HepG2 (cell line): ENCODE data around the gene STMND1. TPM values are rescaled to one million over a fixed set of nuclear protein-coding genes. Genes with fewer than 3 reads are reported as not detected.

ENCODE experiments used
- BRD4 ChIP-seq: sonication (generic); formaldehyde crosslinking; IDR thresholded peaks from 2 replicates; pipeline ENCODE4 v1.4.0; 2020; ENCODE audit warnings: missing genetic modification reagents
- ERF ChIP-seq: IDR thresholded peaks from 2 replicates; pipeline ENCODE4 v1.6.1; 2018; ENCODE audit warnings: missing biosample characterization, missing genetic modification reagents
- FOXA3 ChIP-seq: IDR thresholded peaks from 2 replicates; pipeline ENCODE4 v1.6.1; 2016; ENCODE audit warnings: missing genetic modification reagents, missing compliant biosample characterization
- FOXP1 ChIP-seq, 2 experiments: fragments of 450-650 bp in 1 of 2; IDR thresholded peaks; 2 replicates each; pipeline ENCODE4 v1.6.1; 2017 to 2018; ENCODE audit warnings: antibody characterized with exemption in 1 of 2
- HHEX ChIP-seq: IDR thresholded peaks from 2 replicates; pipeline ENCODE4 v1.6.1; 2016; ENCODE audit warnings: control low read depth
- HNRNPH1 ChIP-seq: fragments of 200-400 bp; formaldehyde crosslinking; optimal IDR thresholded peaks from 2 replicates; pipeline ENCODE3; 2017; ENCODE audit warnings: mild to moderate bottlenecking, low read depth, low read length
- MIXL1 ChIP-seq: IDR thresholded peaks from 2 replicates; pipeline ENCODE4 v1.6.1; 2016
- MXI1 ChIP-seq: IDR thresholded peaks from 3 replicates; pipeline ENCODE4 v1.6.1; 2012; ENCODE audit warnings: low read depth, low read length, inconsistent platforms, borderline replicate concordance
- NCOA1 ChIP-seq: sonication (generic); formaldehyde crosslinking; IDR thresholded peaks from 2 replicates; pipeline ENCODE4 v1.9.0; 2021; ENCODE audit warnings: missing genetic modification reagents
- SOX13 ChIP-seq, 3 experiments: fragments of 450-650 bp in 1 of 3; sonication (generic) in 1 of 3; formaldehyde crosslinking in 1 of 3; IDR thresholded peaks in 2 of 3; conservative IDR thresholded peaks in 1 of 3; 2 replicates each; pipeline versions ENCODE4 v1.5.0 to v1.6.1; 2016 to 2020; ENCODE audit warnings: antibody characterized with exemption in 1 of 3, mild to moderate bottlenecking in 1 of 3, missing compliant biosample characterization in 1 of 3, missing genetic modification reagents in 1 of 3, moderate library complexity in 1 of 3
- TCF7L2 ChIP-seq: IDR thresholded peaks from 2 replicates; pipeline ENCODE4 v1.6.1; 2011; ENCODE audit warnings: mild to moderate bottlenecking, low read depth, low read length, moderate library complexity
- TGIF2 ChIP-seq: IDR thresholded peaks from 2 replicates; pipeline ENCODE4 v1.6.1; 2016; ENCODE audit warnings: control low read depth, missing compliant biosample characterization
- THAP11 ChIP-seq: IDR thresholded peaks from 2 replicates; pipeline ENCODE4 v1.6.1; 2016; ENCODE audit warnings: missing biosample characterization, missing genetic modification reagents
- THYN1 ChIP-seq: sonication (generic); formaldehyde crosslinking; IDR thresholded peaks from 2 replicates; pipeline ENCODE4 v1.8.1; 2023; ENCODE audit warnings: low read depth, mild to moderate bottlenecking, moderate library complexity, missing genetic modification reagents, borderline replicate concordance
- ZGPAT ChIP-seq: IDR thresholded peaks from 2 replicates; pipeline ENCODE4 v1.6.1; 2016; ENCODE audit warnings: mild to moderate bottlenecking
- ZNF10 ChIP-seq: sonication (generic); formaldehyde crosslinking; IDR thresholded peaks from 2 replicates; pipeline ENCODE4 v1.4.0; 2020; ENCODE audit warnings: mild to moderate bottlenecking, low read depth, missing genetic modification reagents, borderline replicate concordance
- ZNF432 ChIP-seq: sonication (generic); formaldehyde crosslinking; IDR thresholded peaks from 2 replicates; pipeline ENCODE4 v1.5.0; 2020; ENCODE audit warnings: missing genetic modification reagents, mild to moderate bottlenecking, borderline replicate concordance
- ZNF615 ChIP-seq: sonication (generic); formaldehyde crosslinking; IDR thresholded peaks from 2 replicates; pipeline ENCODE4 v1.5.0; 2020; ENCODE audit warnings: mild to moderate bottlenecking, missing genetic modification reagents, borderline replicate concordance
- ZSCAN20 ChIP-seq: sonication (generic); formaldehyde crosslinking; IDR thresholded peaks from 2 replicates; pipeline ENCODE4 v1.4.0; 2020; ENCODE audit warnings: missing genetic modification reagents, mild to moderate bottlenecking, borderline replicate concordance
- polyA plus RNA-seq, 8 experiments: library from polyadenylated mRNA; depleted of rRNA in 3 of 8; stranded (reverse) in 7 of 8; unstranded in 1 of 8; fragments of >200 nt; fragmentation: Illumina TruSeq in 4 of 8; extraction: Trizol in 4 of 8; gene quantifications; 2 replicates each; pipeline versions ENCODE4 v1.2.1 to v1.2.3, GENCODE V29; 2011 to 2016; ENCODE audit warnings: low read depth in 4 of 8, missing spikeins in 1 of 8, mixed read lengths in 1 of 8; ENCODE audit not compliant: insufficient read depth in 1 of 8
- total RNA-seq, 5 experiments: library from RNA; depleted of rRNA; stranded (reverse); fragments of >200 nt; fragmentation: Illumina TruSeq; extraction: Trizol; gene quantifications; 2 replicates each; pipeline ENCODE4 v1.2.3, GENCODE V29; 2016; ENCODE audit warnings: low read depth in 1 of 5
- TF ChIP-seq, protein P1 (sequence below): sonication (generic); formaldehyde crosslinking; IDR thresholded peaks from 2 replicates; pipeline ENCODE4 v1.4.0; 2020; ENCODE audit warnings: missing genetic modification reagents
- TF ChIP-seq, protein P2 (sequence below): sonication (generic); formaldehyde crosslinking; IDR thresholded peaks from 2 replicates; pipeline ENCODE4 v1.9.0; 2021; ENCODE audit warnings: mild to moderate bottlenecking, missing genetic modification reagents

Gene STMND1
- total and polyA plus RNA-seq, 2 of the 13 experiments (the other 11 are each of a cell fraction or from before 2014, with no cell fraction given): not detected

GRCh38 chr6:17096652-17097051 is 5.2 kb upstream of the STMND1 start (continued):
- TF ChIP-seq SOX13 (IDR thresholded peaks at IDR 0.05) (no peak), SOX13 (CRISPR knock-in tag; conservative IDR thresholded peaks at IDR 0.05 in 1 of 2, IDR thresholded peaks at IDR 0.05 in 1 of 2) (peak in 1 of 2 experiments; percentile 87; a peak in 2 of 4 replicates), THYN1 (CRISPR knock-in tag) (no peak), TCF7L2 (no peak), TGIF2 (CRISPR knock-in tag) (peak; percentile 63; the same call in 1 of the 2 replicates), ZNF10 (CRISPR knock-in tag) (no peak), ZGPAT (CRISPR knock-in tag) (0 out of 2 replicates have a peak, but pooled peaks have one; percentile 18), THAP11 (CRISPR knock-in tag) (peak; percentile 27; the same call in 1 of the 2 replicates), ZNF432 (CRISPR knock-in tag) (no peak), BRD4 (no peak), HNRNPH1 (no peak), MIXL1 (CRISPR knock-in tag) (0 out of 2 replicates have a peak, but pooled peaks have one; percentile 17), MXI1 (no peak), FOXA3 (CRISPR knock-in tag) (peak; percentile 83), HHEX (CRISPR knock-in tag) (peak; percentile 35; the same call in 1 of the 2 replicates), ZSCAN20 (CRISPR knock-in tag) (no peak), FOXP1 (IDR thresholded peaks at IDR 0.05) (no peak), FOXP1 (CRISPR knock-in tag; IDR thresholded peaks at IDR 0.05) (peak; percentile 87), ERF (CRISPR knock-in tag) (no peak), ZNF615 (CRISPR knock-in tag) (no peak), NCOA1 (CRISPR knock-in tag) (no peak)
- TF ChIP-seq, protein P1, sequence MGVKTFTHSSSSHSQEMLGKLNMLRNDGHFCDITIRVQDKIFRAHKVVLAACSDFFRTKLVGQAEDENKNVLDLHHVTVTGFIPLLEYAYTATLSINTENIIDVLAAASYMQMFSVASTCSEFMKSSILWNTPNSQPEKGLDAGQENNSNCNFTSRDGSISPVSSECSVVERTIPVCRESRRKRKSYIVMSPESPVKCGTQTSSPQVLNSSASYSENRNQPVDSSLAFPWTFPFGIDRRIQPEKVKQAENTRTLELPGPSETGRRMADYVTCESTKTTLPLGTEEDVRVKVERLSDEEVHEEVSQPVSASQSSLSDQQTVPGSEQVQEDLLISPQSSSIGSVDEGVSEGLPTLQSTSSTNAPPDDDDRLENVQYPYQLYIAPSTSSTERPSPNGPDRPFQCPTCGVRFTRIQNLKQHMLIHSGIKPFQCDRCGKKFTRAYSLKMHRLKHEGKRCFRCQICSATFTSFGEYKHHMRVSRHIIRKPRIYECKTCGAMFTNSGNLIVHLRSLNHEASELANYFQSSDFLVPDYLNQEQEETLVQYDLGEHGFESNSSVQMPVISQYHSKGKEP (CRISPR knock-in tag): no peak
- TF ChIP-seq, protein P2, sequence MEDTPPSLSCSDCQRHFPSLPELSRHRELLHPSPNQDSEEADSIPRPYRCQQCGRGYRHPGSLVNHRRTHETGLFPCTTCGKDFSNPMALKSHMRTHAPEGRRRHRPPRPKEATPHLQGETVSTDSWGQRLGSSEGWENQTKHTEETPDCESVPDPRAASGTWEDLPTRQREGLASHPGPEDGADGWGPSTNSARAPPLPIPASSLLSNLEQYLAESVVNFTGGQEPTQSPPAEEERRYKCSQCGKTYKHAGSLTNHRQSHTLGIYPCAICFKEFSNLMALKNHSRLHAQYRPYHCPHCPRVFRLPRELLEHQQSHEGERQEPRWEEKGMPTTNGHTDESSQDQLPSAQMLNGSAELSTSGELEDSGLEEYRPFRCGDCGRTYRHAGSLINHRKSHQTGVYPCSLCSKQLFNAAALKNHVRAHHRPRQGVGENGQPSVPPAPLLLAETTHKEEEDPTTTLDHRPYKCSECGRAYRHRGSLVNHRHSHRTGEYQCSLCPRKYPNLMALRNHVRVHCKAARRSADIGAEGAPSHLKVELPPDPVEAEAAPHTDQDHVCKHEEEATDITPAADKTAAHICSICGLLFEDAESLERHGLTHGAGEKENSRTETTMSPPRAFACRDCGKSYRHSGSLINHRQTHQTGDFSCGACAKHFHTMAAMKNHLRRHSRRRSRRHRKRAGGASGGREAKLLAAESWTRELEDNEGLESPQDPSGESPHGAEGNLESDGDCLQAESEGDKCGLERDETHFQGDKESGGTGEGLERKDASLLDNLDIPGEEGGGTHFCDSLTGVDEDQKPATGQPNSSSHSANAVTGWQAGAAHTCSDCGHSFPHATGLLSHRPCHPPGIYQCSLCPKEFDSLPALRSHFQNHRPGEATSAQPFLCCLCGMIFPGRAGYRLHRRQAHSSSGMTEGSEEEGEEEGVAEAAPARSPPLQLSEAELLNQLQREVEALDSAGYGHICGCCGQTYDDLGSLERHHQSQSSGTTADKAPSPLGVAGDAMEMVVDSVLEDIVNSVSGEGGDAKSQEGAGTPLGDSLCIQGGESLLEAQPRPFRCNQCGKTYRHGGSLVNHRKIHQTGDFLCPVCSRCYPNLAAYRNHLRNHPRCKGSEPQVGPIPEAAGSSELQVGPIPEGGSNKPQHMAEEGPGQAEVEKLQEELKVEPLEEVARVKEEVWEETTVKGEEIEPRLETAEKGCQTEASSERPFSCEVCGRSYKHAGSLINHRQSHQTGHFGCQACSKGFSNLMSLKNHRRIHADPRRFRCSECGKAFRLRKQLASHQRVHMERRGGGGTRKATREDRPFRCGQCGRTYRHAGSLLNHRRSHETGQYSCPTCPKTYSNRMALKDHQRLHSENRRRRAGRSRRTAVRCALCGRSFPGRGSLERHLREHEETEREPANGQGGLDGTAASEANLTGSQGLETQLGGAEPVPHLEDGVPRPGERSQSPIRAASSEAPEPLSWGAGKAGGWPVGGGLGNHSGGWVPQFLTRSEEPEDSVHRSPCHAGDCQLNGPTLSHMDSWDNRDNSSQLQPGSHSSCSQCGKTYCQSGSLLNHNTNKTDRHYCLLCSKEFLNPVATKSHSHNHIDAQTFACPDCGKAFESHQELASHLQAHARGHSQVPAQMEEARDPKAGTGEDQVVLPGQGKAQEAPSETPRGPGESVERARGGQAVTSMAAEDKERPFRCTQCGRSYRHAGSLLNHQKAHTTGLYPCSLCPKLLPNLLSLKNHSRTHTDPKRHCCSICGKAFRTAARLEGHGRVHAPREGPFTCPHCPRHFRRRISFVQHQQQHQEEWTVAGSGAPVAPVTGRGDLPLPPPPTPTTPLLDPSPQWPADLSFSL (CRISPR knock-in tag): no peak
